ENCODE data around the gene WDR1. TPM values are rescaled to one million over a fixed set of nuclear protein-coding genes. Genes with fewer than 3 reads are reported as not detected.

The WDR1 gene
- total and polyA plus RNA-seq, 2 donors (not counting 3 experiments of a cell fraction or from before 2014, with no cell fraction given), result 590 to 660 TPM

DNA sequence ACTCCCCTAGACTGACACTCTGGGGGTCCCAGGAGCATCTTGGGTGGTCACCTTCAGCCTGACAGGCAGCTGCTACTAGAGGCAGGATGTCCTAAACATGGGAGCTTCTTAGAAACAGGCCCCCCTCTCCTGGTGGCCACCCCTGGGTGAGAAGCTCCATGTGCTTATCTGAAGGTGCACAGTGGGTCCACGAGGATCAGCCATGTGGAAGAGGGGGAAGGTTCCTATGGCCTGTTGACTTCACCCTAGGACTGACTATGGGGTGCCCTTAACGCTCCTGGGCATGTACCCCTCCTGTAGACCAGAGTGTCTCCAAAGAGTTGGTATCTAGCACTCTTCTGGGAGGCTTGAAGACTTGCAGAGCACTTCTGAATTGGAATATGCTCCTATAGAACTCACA lies 22.9 kb upstream of the WDR1 start:
- Histone ChIP-seq H3K36me3 (ENCODE audit: control insufficient read depth in 2 of 2, extremely low read depth in 1 of 2, insufficient read depth in 2 of 2, low read length in 2 of 2) (no peaks in the 10 kb centered on the region), H3K4me3 (replicated peaks in 1 of 3; ENCODE audit: insufficient read depth in 1 of 3, low read depth in 1 of 3, low read length in 3 of 3) (no peak overlapping the region), H3K9me1 (replicated peaks; ENCODE audit: control insufficient read depth, extremely low read depth, insufficient read depth, low read length) (no peaks in the 10 kb centered on the region), H4K20me1 (replicated peaks; ENCODE audit: control insufficient read depth, extremely low read depth, insufficient read depth, low read length) (no peaks in the 10 kb centered on the region), H3K4me1 (ENCODE audit: control insufficient read depth, extremely low read depth, insufficient read depth, low read length) (no peaks in the 10 kb centered on the region), H3K9me3 (replicated peaks; ENCODE audit: control insufficient read depth, insufficient read depth, low read length) (no peaks in the 10 kb centered on the region), H3K79me2 (ENCODE audit: control insufficient read depth, insufficient read depth, low read length) (no peaks in the 10 kb centered on the region), H2AFZ (ENCODE audit: low read depth, low read length) (no peak overlapping the region), H3K9ac (replicated peaks; ENCODE audit: extremely low read depth, insufficient read depth, low read length) (no peak overlapping the region), H3K27ac (ENCODE audit: insufficient read depth, low read depth, low read length) (no peak overlapping the region), H3K4me2 (ENCODE audit: insufficient read depth, low read length) (no peak overlapping the region), H3K27me3 (ENCODE audit: control insufficient read depth in 2 of 2, insufficient read depth in 2 of 2, low read length in 2 of 2) (peaks cover 7 to 22% of the 10 kb centered on the region in 2 experiments)
- dilution Hi-C loops (cut with MboI; ENCODE audit: extremely low pct_ligation_motif_present, low sequenced_read_pairs) (no loop called here), intact Hi-C loops (cut with micrococcal nuclease) (no loop called here)
- FAIRE-seq, result no peak
- POLR2A ChIA-PET, result interaction anchor here (1.9 kb wide), 1 partner anchor 22 kb away, joined by 6 read pairs; no protein-coding TSS in a partner anchor
- TF ChIP-seq POLR2AphosphoS5 (IDR thresholded peaks at IDR 0.05; ENCODE audit: insufficient read depth, low read depth, low read length) (no peak), MYC (IDR thresholded peaks at IDR 0.05; ENCODE audit: low read depth, low read length) (no peak), POLR2A (IDR thresholded peaks at IDR 0.05; ENCODE audit: low read depth, low read length) (no peak)
- TF ChIP-seq, protein P1, sequence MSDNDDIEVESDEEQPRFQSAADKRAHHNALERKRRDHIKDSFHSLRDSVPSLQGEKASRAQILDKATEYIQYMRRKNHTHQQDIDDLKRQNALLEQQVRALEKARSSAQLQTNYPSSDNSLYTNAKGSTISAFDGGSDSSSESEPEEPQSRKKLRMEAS (IDR thresholded peaks at IDR 0.05; ENCODE audit: insufficient read depth, insufficient read length), result no peak
- CTCF ChIA-PET, result no interaction called here
- BruUV-seq (replicated peaks), result no TSS peak
- no peak for DNase-seq (ENCODE audit: low read depth, low spot score)

DNA sequence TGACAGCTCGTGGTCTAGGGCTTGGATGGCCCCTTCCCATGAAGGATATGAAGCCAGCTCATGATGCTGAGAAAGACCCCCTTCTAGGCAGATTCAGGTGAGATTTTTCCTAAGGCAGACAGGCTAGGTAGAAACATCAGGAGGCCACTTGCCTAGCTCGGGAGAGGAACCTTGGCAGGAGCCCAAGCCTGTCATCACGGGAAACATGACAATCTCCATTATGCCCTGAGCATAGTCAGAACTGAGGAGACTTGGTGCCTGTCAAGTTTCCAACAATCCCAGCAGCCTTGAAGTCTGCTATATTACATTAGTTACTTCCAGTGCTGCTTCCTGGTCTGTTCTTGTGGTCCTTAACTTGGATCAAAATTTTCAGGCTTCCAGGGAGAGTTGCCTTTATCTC lies 18.7 kb upstream of the WDR1 start:
- H2AFZ ChIP-seq (ENCODE audit: low read depth, low read length), result no peak overlapping the region
- H3K9me3 ChIP-seq (replicated peaks; ENCODE audit: control insufficient read depth, insufficient read depth, low read length), result no peaks in the 10 kb centered on the region
- FAIRE-seq, result no peak
- POLR2A ChIA-PET, result no interaction called here
- no peaks in the 10 kb centered on the region for H4K20me1 ChIP-seq (replicated peaks; ENCODE audit: control insufficient read depth, extremely low read depth, insufficient read depth, low read length)
- no peaks in the 10 kb centered on the region for H3K79me2 ChIP-seq (ENCODE audit: control insufficient read depth, insufficient read depth, low read length)
- TF ChIP-seq FOS (IDR thresholded peaks at IDR 0.05; ENCODE audit: borderline replicate concordance, insufficient read depth, low read length) (no peak), GATA2 (IDR thresholded peaks at IDR 0.05; ENCODE audit: insufficient read depth, insufficient read length, low read depth, low read length) (no peak), JUN (IDR thresholded peaks at IDR 0.05; ENCODE audit: borderline replicate concordance, insufficient read depth, insufficient read length, low read depth) (no peak), POLR2AphosphoS5 (IDR thresholded peaks at IDR 0.05; ENCODE audit: insufficient read depth, low read depth, low read length) (no peak), POLR2A (IDR thresholded peaks at IDR 0.05; ENCODE audit: low read depth, low read length) (no peak), EZH2 (IDR thresholded peaks at IDR 0.05; ENCODE audit: borderline replicate concordance, low read depth, low read length, severe bottlenecking) (no peak), MYC (IDR thresholded peaks at IDR 0.05; ENCODE audit: low read depth, low read length) (no peak)
- TF ChIP-seq, protein P2, sequence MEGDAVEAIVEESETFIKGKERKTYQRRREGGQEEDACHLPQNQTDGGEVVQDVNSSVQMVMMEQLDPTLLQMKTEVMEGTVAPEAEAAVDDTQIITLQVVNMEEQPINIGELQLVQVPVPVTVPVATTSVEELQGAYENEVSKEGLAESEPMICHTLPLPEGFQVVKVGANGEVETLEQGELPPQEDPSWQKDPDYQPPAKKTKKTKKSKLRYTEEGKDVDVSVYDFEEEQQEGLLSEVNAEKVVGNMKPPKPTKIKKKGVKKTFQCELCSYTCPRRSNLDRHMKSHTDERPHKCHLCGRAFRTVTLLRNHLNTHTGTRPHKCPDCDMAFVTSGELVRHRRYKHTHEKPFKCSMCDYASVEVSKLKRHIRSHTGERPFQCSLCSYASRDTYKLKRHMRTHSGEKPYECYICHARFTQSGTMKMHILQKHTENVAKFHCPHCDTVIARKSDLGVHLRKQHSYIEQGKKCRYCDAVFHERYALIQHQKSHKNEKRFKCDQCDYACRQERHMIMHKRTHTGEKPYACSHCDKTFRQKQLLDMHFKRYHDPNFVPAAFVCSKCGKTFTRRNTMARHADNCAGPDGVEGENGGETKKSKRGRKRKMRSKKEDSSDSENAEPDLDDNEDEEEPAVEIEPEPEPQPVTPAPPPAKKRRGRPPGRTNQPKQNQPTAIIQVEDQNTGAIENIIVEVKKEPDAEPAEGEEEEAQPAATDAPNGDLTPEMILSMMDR (IDR thresholded peaks at IDR 0.05; ENCODE audit: extremely low read depth in 1 of 2, insufficient read depth in 1 of 2, low read depth in 1 of 2, low read length in 2 of 2), result no peak
- TF ChIP-seq, protein P1 (IDR thresholded peaks at IDR 0.05; ENCODE audit: insufficient read depth, insufficient read length), result no peak
- H3K27ac ChIP-seq (ENCODE audit: insufficient read depth, low read depth, low read length), result no peak overlapping the region
- intact Hi-C loops (cut with micrococcal nuclease), result no loop called here
- dilution Hi-C loops (cut with MboI; ENCODE audit: extremely low pct_ligation_motif_present, low sequenced_read_pairs), result no loop called here
- H3K9ac ChIP-seq (replicated peaks; ENCODE audit: extremely low read depth, insufficient read depth, low read length), result no peak overlapping the region
- no TSS peak for BruUV-seq (replicated peaks)
- no peaks in the 10 kb centered on the region for H3K4me1 ChIP-seq (ENCODE audit: control insufficient read depth, extremely low read depth, insufficient read depth, low read length)
- H3K4me3 ChIP-seq (replicated peaks in 1 of 3; ENCODE audit: insufficient read depth in 1 of 3, low read depth in 1 of 3, low read length in 3 of 3), result no peak overlapping the region
- DNase-seq (ENCODE audit: low read depth, low spot score), result no peak
- CTCF ChIA-PET, result interaction anchor here (1.0 to 1.4 kb wide), 3 partner anchors 9 to 20 kb away, joined by 3 to 5 read pairs (median 3); no protein-coding TSS in a partner anchor
- H3K4me2 ChIP-seq (ENCODE audit: insufficient read depth, low read length), result no peak overlapping the region
- H3K9me1 ChIP-seq (replicated peaks; ENCODE audit: control insufficient read depth, extremely low read depth, insufficient read depth, low read length), result no peaks in the 10 kb centered on the region
- no peaks in the 10 kb centered on the region for H3K36me3 ChIP-seq (ENCODE audit: control insufficient read depth in 2 of 2, extremely low read depth in 1 of 2, insufficient read depth in 2 of 2, low read length in 2 of 2)
- H3K27me3 ChIP-seq (ENCODE audit: control insufficient read depth in 2 of 2, insufficient read depth in 2 of 2, low read length in 2 of 2), result peaks cover 0 to 9% of the 10 kb centered on the region in 2 experiments
